ENCODE data around the gene KRTAP5-2.

DNA sequence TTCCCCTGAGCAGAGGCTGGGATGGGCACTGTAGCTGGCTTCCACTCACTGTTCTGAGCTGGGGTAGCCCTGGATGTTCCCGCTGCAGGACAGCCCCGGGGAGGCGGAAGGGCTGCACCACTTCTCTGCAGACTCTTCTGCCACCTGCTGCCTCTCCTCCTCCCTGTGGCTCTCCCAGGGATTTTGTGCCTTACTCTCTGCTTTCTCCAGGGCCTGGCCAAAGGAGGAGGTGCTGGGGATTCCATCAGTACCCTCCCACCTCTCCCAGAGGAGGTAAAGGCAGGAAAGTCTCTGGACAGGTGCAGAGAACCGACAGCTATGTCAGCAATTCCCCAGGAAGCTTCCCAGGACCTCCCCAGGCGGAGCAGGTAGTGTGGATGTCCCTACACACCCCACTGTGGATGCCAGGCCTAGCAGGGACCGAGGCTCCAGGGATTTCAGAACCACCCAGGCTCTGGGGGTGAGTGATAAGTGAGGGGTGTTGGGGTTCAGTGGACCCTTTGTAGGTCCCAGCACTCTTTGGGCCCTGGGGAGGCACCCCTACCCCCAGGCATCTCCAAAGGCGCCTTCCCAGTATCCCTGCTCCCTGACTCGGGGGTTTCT, 37.3 kb downstream of the KRTAP5-2 start:
- TF ChIP-seq CHD1 (IDR thresholded peaks at IDR 0.05; ENCODE audit: low read depth, low read length), result no peak
- no peak for TF ChIP-seq CTCF (IDR thresholded peaks at IDR 0.05; ENCODE audit: control extremely low read depth in 1 of 3, insufficient read depth in 1 of 3, low read depth in 1 of 3, low read length in 3 of 3)
- TF ChIP-seq EZH2 (IDR thresholded peaks at IDR 0.05; ENCODE audit: low read depth, low read length, severe bottlenecking), result no peak
- TF ChIP-seq EP300 (IDR thresholded peaks at IDR 0.05; ENCODE audit: borderline replicate concordance in 1 of 2, low read depth in 2 of 2, low read length in 2 of 2), result no peak
- TF ChIP-seq JUND (IDR thresholded peaks at IDR 0.05; ENCODE audit: low read length), result no peak
- no peak for TF ChIP-seq RFX5 (IDR thresholded peaks at IDR 0.05; ENCODE audit: borderline replicate concordance, low read depth, low read length)
- TF ChIP-seq MAX (IDR thresholded peaks at IDR 0.05), result no peak
- TF ChIP-seq POLR2A (IDR thresholded peaks at IDR 0.05; ENCODE audit: control extremely low read depth in 1 of 2, low read depth in 2 of 2, low read length in 2 of 2), result no peak

Data from H1 (cell line).